Dermis lymphatic vessel endothelial cell (primary cell): Measurements from ENCODE around the gene XIST. TPM values are rescaled to one million over a fixed set of nuclear protein-coding genes. Genes with fewer than 3 reads are reported as not detected.

ENCODE experiments used
- total RNA-seq: library from RNA; depleted of rRNA; stranded (reverse); fragments of >200 nt; gene quantifications from 2 replicates; pipeline ENCODE4 v1.2.1, GENCODE V29; 2014

XIST gene
- under 0.01 and 98.8 TPM in 2 replicates for total RNA-seq

GRCh38 chrX:73852467-73852866 lies at the start of gene XIST:
Gene XIST, minus strand, starts transcription at chrX:73852714.

